ENCODE data around the gene ANKRA2.
A peak's percentile ranks its signal among the peaks of the same experiment; 100 is the strongest.

The ANKRA2 gene

DNA sequence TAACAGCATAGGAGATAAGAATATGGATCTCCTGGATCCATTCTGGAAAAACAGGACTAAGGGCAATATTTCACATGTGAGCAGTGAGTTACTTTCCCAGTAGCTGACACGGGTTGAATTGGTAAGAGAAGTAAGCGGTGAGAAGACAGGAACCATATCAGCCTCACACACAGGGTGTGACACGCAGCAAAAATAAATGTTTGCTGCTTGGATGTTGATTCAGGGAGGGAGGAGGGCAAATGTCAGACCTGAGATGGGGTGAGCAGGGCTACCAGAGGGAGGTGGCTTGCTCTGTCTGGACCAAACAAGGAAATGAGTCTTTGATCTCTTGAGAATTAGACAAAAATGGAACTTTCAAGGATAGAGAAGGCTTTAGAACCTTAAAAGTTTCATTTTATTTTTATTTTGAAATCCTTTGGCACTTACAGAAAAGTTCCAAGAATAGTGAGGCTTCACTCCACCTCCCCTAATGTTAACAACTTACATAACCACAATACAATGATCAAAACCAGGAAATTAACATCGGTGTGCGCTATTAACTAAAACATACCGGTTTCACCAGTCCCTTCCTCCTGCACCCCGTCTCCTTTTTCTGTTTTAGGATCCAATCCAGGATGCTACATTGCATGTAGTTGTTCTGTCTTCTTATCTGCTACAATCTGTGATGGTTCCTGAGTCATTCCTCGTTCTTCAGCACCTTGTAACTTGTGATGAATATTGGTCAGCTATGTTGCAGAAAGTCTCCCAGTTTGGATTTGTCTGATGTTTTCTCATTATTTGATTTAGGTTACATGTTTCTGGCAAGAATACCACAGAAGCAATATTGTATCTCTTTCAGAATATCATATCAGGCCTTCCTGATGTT, 40.0 kb upstream of the ANKRA2 start:
- Histone ChIP-seq H3K4me3 (replicated peaks; ENCODE audit: low read depth, low read length) (no peak overlapping the region), H3K27me3 (replicated peaks; ENCODE audit: control insufficient read depth, insufficient read depth, low read length) (no peaks in the 10 kb centered on the region), H3K36me3 (ENCODE audit: control insufficient read depth, insufficient read depth, low read length) (no peaks in the 10 kb centered on the region)
- TF ChIP-seq, protein P1, sequence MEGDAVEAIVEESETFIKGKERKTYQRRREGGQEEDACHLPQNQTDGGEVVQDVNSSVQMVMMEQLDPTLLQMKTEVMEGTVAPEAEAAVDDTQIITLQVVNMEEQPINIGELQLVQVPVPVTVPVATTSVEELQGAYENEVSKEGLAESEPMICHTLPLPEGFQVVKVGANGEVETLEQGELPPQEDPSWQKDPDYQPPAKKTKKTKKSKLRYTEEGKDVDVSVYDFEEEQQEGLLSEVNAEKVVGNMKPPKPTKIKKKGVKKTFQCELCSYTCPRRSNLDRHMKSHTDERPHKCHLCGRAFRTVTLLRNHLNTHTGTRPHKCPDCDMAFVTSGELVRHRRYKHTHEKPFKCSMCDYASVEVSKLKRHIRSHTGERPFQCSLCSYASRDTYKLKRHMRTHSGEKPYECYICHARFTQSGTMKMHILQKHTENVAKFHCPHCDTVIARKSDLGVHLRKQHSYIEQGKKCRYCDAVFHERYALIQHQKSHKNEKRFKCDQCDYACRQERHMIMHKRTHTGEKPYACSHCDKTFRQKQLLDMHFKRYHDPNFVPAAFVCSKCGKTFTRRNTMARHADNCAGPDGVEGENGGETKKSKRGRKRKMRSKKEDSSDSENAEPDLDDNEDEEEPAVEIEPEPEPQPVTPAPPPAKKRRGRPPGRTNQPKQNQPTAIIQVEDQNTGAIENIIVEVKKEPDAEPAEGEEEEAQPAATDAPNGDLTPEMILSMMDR (IDR thresholded peaks at IDR 0.05; ENCODE audit: insufficient read depth, low read length, poor library complexity, severe bottlenecking): no peak
- no peak for DNase-seq (ENCODE audit: extremely low read depth, insufficient read length)

- TF ChIP-seq, protein P1 (IDR thresholded peaks at IDR 0.05; ENCODE audit: insufficient read depth, low read length, poor library complexity, severe bottlenecking): no peak
- H3K27me3 ChIP-seq (replicated peaks; ENCODE audit: control insufficient read depth, insufficient read depth, low read length): no peaks in the 10 kb centered on the region
- DNase-seq (ENCODE audit: extremely low read depth, insufficient read length): no peak
Observed at GRCh38 chr5:73603998-73604397, 38.6 kb upstream of the ANKRA2 start.

GRCh38 chr5:73599380-73599779, 33.9 kb upstream of the ANKRA2 start:
- no peak overlapping the region for H3K4me3 ChIP-seq (replicated peaks; ENCODE audit: low read depth, low read length)
- no peaks in the 10 kb centered on the region for H3K27me3 ChIP-seq (replicated peaks; ENCODE audit: control insufficient read depth, insufficient read depth, low read length)
- no peaks in the 10 kb centered on the region for H3K36me3 ChIP-seq (ENCODE audit: control insufficient read depth, insufficient read depth, low read length)
- DNase-seq (ENCODE audit: extremely low read depth, insufficient read length): no peak
- TF ChIP-seq, protein P1 (IDR thresholded peaks at IDR 0.05; ENCODE audit: insufficient read depth, low read length, poor library complexity, severe bottlenecking): no peak

More at GRCh38 chr5:73603998-73604397, 38.6 kb upstream of the ANKRA2 start:
- H3K36me3 ChIP-seq (ENCODE audit: control insufficient read depth, insufficient read depth, low read length): no peaks in the 10 kb centered on the region
- H3K4me3 ChIP-seq (replicated peaks; ENCODE audit: low read depth, low read length): no peak overlapping the region

DNA sequence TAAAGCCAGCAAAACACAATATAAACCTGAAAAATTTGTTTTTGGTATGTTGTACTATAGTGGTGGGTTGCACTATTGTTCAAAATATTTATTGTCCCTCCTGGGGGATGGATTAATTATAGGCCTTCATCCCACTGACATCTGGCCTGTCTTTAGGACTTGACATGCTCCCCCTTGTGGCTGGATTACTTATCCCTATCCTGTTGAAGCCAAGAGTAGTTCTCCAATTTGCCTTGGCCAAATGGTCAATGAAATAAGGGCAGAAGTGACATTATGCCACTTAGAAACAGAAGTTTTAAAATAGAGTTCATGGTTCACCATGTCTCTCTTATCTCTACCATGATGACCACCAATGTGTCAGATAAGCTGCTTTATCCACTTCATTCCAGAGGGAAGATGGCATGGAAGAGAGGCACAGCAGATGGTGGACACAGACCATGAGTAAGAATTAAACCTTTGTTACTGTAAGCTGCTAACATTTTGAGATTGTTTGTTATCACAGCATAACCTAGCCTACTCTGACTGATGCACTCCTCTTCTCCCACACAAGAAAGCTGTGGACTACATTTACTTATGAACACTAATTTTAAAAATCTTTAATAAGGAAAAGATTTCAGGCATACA, 31.4 kb upstream of the ANKRA2 start:
- no peaks in the 10 kb centered on the region for H3K36me3 ChIP-seq (ENCODE audit: control insufficient read depth, insufficient read depth, low read length)
- DNase-seq (ENCODE audit: extremely low read depth, insufficient read length): no peak

GRCh38 chr5:73592551-73592950, 27.1 kb upstream of the ANKRA2 start:
- no peak for DNase-seq (ENCODE audit: extremely low read depth, insufficient read length)
- no peaks in the 10 kb centered on the region for H3K36me3 ChIP-seq (ENCODE audit: control insufficient read depth, insufficient read depth, low read length)
- TF ChIP-seq, protein P1 (IDR thresholded peaks at IDR 0.05; ENCODE audit: insufficient read depth, low read length, poor library complexity, severe bottlenecking): no peak
- H3K27me3 ChIP-seq (replicated peaks; ENCODE audit: control insufficient read depth, insufficient read depth, low read length): no peaks in the 10 kb centered on the region
- no peak overlapping the region for H3K4me3 ChIP-seq (replicated peaks; ENCODE audit: low read depth, low read length)

More for the DNA sequence above, 31.4 kb upstream of the ANKRA2 start:
- TF ChIP-seq, protein P1 (IDR thresholded peaks at IDR 0.05; ENCODE audit: insufficient read depth, low read length, poor library complexity, severe bottlenecking): peak; percentile 69
- Histone ChIP-seq H3K27me3 (replicated peaks; ENCODE audit: control insufficient read depth, insufficient read depth, low read length) (no peaks in the 10 kb centered on the region), H3K4me3 (replicated peaks; ENCODE audit: low read depth, low read length) (no peak overlapping the region)

Measured in GM06990 (cell line).